ENCODE results near the gene S100A9.

- TF ChIP-seq CTCF (IDR thresholded peaks at IDR 0.05; ENCODE audit: poor library complexity) (no peak), EZH2 (IDR thresholded peaks at IDR 0.05; ENCODE audit: borderline replicate concordance) (no peak), EZH2phosphoT487 (IDR thresholded peaks at IDR 0.05; ENCODE audit: low read depth, severe bottlenecking, unreplicated experiment) (no peak)
Measured at GRCh38 chr1:153313288-153313687, 44.4 kb upstream of the S100A9 start.
